Heart left ventricle (tissue), 16 donors: ENCODE data around the gene MAP4K4. TPM values are rescaled to one million over a fixed set of nuclear protein-coding genes. Genes with fewer than 3 reads are reported as not detected.
A peak's percentile ranks its signal among the peaks of the same experiment; 100 is the strongest.

Experiments
- ATAC-seq, 4 donors: fragments of 200-7000 bp; cut with Tn5 transposase; one replicate each; pipeline ENCODE4 v1.9.1; 2020 to 2022; ENCODE audit warnings: moderate library complexity in 4 of 4, mild to moderate bottlenecking in 3 of 4, moderate number of reproducible peaks in 1 of 4
- DNase-seq, 5 donors: peaks; one replicate each; pipeline ENCODE4 v3.0.0-alpha.2; 2020
- H3K27ac ChIP-seq, 12 donors: fragments of 200-600 bp; sonication (generic) in 4 of 12; one replicate each; pipeline versions ENCODE4 v1.5.0 to v1.8.0; 2016 to 2022; ENCODE audit warnings: mild to moderate bottlenecking in 2 of 12
- H3K27me3 ChIP-seq, 9 donors: fragments of 200-600 bp; sonication (generic) in 2 of 9; one replicate each; pipeline versions ENCODE4 v1.5.1 to v1.8.0; 2016 to 2022; ENCODE audit warnings: mild to moderate bottlenecking in 3 of 9
- H3K36me3 ChIP-seq, 9 donors: fragments of 200-600 bp; sonication (generic) in 2 of 9; one replicate each; pipeline versions ENCODE4 v1.5.0 to v1.8.0; 2018 to 2022; ENCODE audit warnings: mild to moderate bottlenecking in 2 of 9
- H3K4me1 ChIP-seq, 12 donors: fragments of 200-600 bp; sonication (generic) in 4 of 12; one replicate each; pipeline versions ENCODE4 v1.5.0 to v1.8.0; 2016 to 2022; ENCODE audit warnings: mild to moderate bottlenecking in 3 of 12
- H3K4me3 ChIP-seq, 12 donors: fragments of 200-600 bp; sonication (generic) in 4 of 12; one replicate each; pipeline versions ENCODE4 v1.5.0 to v1.8.0; 2017 to 2022; ENCODE audit warnings: mild to moderate bottlenecking in 9 of 12, moderate library complexity in 4 of 12
- H3K9me3 ChIP-seq, 12 donors: fragments of 200-600 bp; sonication (generic) in 4 of 12; one replicate each; pipeline versions ENCODE4 v1.5.0 to v1.8.0; 2016 to 2022; ENCODE audit warnings: mild to moderate bottlenecking in 1 of 12
- POLR2A ChIP-seq, 2 donors: fragments of 450-650 bp; IDR thresholded peaks; one replicate each; pipeline ENCODE4 v1.6.1; 2017; ENCODE audit warnings: antibody characterized with exemption in 2 of 2, mild to moderate bottlenecking in 2 of 2, moderate library complexity in 2 of 2
- WGBS, 4 donors: extraction: QIAGEN DNeasy Blood & Tissue Kit in 2 of 4; methylation state at CpG; one replicate each; pipeline versions ENCODE4 v1.1.5 to v1.1.7; 2013 to 2018; 5-methylcytosine and 5-hydroxymethylcytosine counted together
- intact Hi-C, 10 donors: fragments of 100-400 bp; cut with DNase I; formaldehyde crosslinking; loops; one replicate each; pipeline versions ENCODE4 v1.11.1 to v1.14.2; 2022
- polyA plus RNA-seq, 2 donors: library from polyadenylated mRNA; stranded (reverse); fragments of 200-250 nt; gene quantifications; one replicate each; pipeline ENCODE4 v1.2.3, GENCODE V29; 2013
- total RNA-seq, 9 donors: library from RNA; depleted of rRNA in 2 of 9; stranded (reverse); fragments of >200 nt in 2 of 9; fragmentation: NEBNext Ultra II Directional in 3 of 9; extraction: Animal tissue kit (Norgen Biotek cat#: 25700) in 3 of 9; gene quantifications; one replicate each; pipeline versions ENCODE4 v1.1.0 to v1.2.4, GENCODE V29; 2016 to 2023
- TF ChIP-seq, protein P1 (sequence below), 12 donors: fragments of 200-600 bp; sonication (generic) in 4 of 12; IDR thresholded peaks; one replicate each; pipeline versions ENCODE4 v1.5.0 to v1.8.0; 2018 to 2022; ENCODE audit warnings: antibody characterized with exemption in 12 of 12, mild to moderate bottlenecking in 5 of 12
- donor health status: ischemic (EF 13 %, LVEDD 7.1; RV severe dilation, severe dysfunction).
- donor health status: healthy with polysubstance abuse.
- donor health status: DM: no; HTN: yes; CAD: no.
- donor health status: DM: no; HTN: no; CAD: no.
- donor health status: ischemic (EF 25% LVEDD 6.9; RV normal size, moderate dysfunction).
- donor health status: ischemic (EF 25% LVEDD 5.7; RV mildly dilated, moderate dysfunction).
- donor health status: healthy.
- donor health status: DM: yes; HTN: yes; CAD: no.
- donor health status: ischemic (EF 35%, LVEDD 5.7; RV mildly dilated, moderate dysfunction).
- donor health status: nonischemic (EF 11% LVEDD 7.7; RV severe dilation, severe dysfunction).
- donor health status: DM: yes; HTN: yes; CAD: no.
- donor health status: PGD.
- donor health status: ischemic (EF 29% LVEDD 5.4; RV normal size, mild dysfunction).
- donor health status: nonischemic (EF 23%, LVEDD 6.1; RV moderate dilation, normal function).

Gene MAP4K4
- total and polyA plus RNA-seq, 11 donors, result 52.7 to 192 (median 114) TPM

DNA sequence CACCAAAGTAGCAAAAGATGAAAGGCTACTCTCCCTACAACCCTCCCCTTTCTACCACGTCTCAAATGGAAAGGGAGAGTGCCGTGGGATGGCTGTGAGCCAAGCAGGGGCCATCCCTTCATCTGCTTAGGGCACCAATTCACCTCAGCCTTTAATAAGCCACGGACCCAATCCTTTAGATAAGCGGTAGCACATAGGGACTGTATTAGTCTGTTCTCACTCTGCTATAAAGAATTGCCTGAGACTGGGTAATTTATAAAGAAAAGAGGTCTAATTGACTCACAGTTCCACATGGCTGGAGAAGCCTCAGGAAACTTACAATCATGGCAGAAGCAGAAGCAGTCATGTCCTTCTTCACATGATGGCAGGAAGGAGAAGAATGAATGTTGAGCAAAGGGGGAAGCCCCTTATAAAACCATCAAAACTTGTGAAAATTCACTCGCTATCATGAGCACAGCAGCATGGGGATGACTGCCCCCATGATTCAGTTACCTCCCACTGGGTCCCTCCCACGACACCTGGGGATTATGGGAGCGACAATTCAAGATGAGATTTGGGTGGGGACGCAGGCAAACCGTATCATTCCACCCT, 208.3 kb downstream of the MAP4K4 start:
- ATAC-seq (no peak), DNase-seq (no peak)
- intact Hi-C loops, result loop anchor here in 1 of 10 donors (10.0 kb wide), 1 partner anchor 79 kb away; no protein-coding TSS in a partner anchor
- WGBS, 4 donors, result 76 to 83% (median 81%) methylated on average over 9 of the region's 9 CpGs
- Histone ChIP-seq H3K4me1 (no peaks in the 10 kb centered on the region), H3K27ac (no peak overlapping the region), H3K27me3 (no peaks in the 10 kb centered on the region), H3K4me3 (no peak overlapping the region), H3K36me3 (no peaks in the 10 kb centered on the region), H3K9me3 (peaks cover 0 to 38% (median 9%) of the 10 kb centered on the region in 12 donors)
- no peak for TF ChIP-seq POLR2A (IDR thresholded peaks at IDR 0.05)
- TF ChIP-seq, protein P1, sequence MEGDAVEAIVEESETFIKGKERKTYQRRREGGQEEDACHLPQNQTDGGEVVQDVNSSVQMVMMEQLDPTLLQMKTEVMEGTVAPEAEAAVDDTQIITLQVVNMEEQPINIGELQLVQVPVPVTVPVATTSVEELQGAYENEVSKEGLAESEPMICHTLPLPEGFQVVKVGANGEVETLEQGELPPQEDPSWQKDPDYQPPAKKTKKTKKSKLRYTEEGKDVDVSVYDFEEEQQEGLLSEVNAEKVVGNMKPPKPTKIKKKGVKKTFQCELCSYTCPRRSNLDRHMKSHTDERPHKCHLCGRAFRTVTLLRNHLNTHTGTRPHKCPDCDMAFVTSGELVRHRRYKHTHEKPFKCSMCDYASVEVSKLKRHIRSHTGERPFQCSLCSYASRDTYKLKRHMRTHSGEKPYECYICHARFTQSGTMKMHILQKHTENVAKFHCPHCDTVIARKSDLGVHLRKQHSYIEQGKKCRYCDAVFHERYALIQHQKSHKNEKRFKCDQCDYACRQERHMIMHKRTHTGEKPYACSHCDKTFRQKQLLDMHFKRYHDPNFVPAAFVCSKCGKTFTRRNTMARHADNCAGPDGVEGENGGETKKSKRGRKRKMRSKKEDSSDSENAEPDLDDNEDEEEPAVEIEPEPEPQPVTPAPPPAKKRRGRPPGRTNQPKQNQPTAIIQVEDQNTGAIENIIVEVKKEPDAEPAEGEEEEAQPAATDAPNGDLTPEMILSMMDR (IDR thresholded peaks at IDR 0.05), result no peak

- peaks cover 0 to 4% (median 0%) of the 10 kb centered on the region in 12 donors for H3K4me1 ChIP-seq
- no peaks in the 10 kb centered on the region for H3K36me3 ChIP-seq
- no peak for ATAC-seq
- H3K27me3 ChIP-seq, result no peaks in the 10 kb centered on the region
- peaks cover 0 to 34% (median 9%) of the 10 kb centered on the region in 12 donors for H3K9me3 ChIP-seq
- WGBS, 4 donors, result 61 to 84% (median 72%) methylated on average over 1 of the region's 1 CpG
- H3K4me3 ChIP-seq, result no peak overlapping the region
- no peak for DNase-seq
- TF ChIP-seq POLR2A (IDR thresholded peaks at IDR 0.05), result no peak
- TF ChIP-seq, protein P1 (IDR thresholded peaks at IDR 0.05), result no peak
- intact Hi-C loops, result loop anchor here in 1 of 10 donors (10.0 kb wide), 1 partner anchor 75 kb away; no protein-coding TSS in a partner anchor
- no peak overlapping the region for H3K27ac ChIP-seq
Observed at GRCh38 chr2:101909760-101910159, 212.3 kb downstream of the MAP4K4 start.

- Histone ChIP-seq H3K27ac (peak overlapping the region in 1 of 12 donors; percentile 68), H3K4me3 (no peak overlapping the region), H3K36me3 (no peaks in the 10 kb centered on the region), H3K27me3 (no peaks in the 10 kb centered on the region), H3K4me1 (peaks cover 0 to 4% (median 0%) of the 10 kb centered on the region in 12 donors), H3K9me3 (peaks cover 0 to 28% (median 9%) of the 10 kb centered on the region in 12 donors)
- TF ChIP-seq POLR2A (IDR thresholded peaks at IDR 0.05), result no peak
- TF ChIP-seq, protein P1 (IDR thresholded peaks at IDR 0.05), result no peak
- DNase-seq, result no peak
- ATAC-seq, result no peak
- WGBS, 4 donors, result 87 to 93% (median 90%) methylated on average over 2 of the region's 2 CpGs
- intact Hi-C loops, result no loop called here
Observed at GRCh38 chr2:101912545-101912944, 215.0 kb downstream of the MAP4K4 start.

GRCh38 chr2:101921319-101921952, 223.9 kb downstream of the MAP4K4 start:
- intact Hi-C loops, result no loop called here
- no peak for TF ChIP-seq POLR2A (IDR thresholded peaks at IDR 0.05)
- TF ChIP-seq, protein P1 (IDR thresholded peaks at IDR 0.05), result no peak
- peaks cover 0 to 5% (median 0%) of the 10 kb centered on the region in 12 donors for H3K4me1 ChIP-seq
- H3K9me3 ChIP-seq, result peaks cover 0 to 45% (median 16%) of the 10 kb centered on the region in 12 donors
- ATAC-seq (peak in 3 of 4 donors; percentile 20 to 68 (median 60)), DNase-seq (peak in 1 of 5 donors; percentile 24)
- peak overlapping the region in 2 of 12 donors; percentile 22 to 69 for H3K27ac ChIP-seq
- H3K27me3 ChIP-seq, result no peaks in the 10 kb centered on the region
- no peak overlapping the region for H3K4me3 ChIP-seq
- no peaks in the 10 kb centered on the region for H3K36me3 ChIP-seq
- WGBS, 4 donors, result 65 to 77% (median 70%) methylated on average over 5 of the region's 5 CpGs
